AG08396 (cell line): ENCODE data around the gene TARDBP.
"Not testable (repeated sequence)": the region's sequence is repeated elsewhere in the genome, so short reads cannot be mapped to it uniquely, and the experiment has no call there.

ENCODE experiments used
- DNase-seq: peaks from one replicate; pipeline ENCODE4 v3.0.0; 2012; ENCODE audit warnings: low spot score, mixed read lengths

Gene TARDBP

DNA sequence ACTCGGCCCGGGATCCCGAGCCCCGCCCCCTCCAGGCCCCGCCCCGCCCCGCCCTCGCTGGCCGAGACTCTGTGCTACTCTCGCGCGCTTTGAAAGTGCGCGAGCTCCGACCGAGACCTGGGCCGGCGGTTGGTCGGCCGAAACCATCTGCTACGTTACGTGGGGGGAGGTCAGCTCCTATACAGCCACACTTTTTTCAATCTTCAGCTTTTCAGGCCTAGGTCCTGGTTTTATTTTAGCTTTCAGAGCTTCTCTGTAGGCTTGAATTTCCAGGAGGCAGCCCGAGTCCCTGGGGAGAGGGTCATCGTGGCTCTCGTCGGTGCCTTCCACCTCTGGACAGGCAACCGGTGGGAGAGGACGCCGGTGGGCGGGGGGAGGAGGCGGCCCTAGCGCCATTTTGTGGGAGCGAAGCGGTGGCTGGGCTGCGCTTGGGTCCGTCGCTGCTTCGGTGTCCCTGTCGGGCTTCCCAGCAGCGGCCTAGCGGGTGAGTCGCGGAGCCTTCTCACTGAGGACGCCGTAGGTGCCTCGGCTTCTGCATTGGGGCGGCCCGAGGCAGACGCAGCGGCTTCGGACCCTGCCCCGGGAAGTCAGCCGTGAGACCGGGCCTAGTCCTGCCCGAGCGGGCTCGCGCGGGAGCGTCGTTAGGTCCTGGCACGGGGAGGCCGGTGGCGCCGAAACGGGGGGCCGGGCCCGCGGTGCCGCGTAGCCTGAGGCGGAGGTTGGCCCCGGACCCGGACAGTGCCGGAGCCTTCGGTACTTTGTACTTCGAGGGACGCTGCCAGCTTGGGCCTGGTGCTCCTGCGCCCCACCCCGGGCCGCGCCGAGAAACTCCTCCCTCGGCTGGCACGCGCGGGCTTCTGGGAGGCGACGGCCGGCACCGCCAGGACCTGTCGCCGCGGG is at the start of gene TARDBP:
Gene TARDBP (plus strand): TSS at position 395 of the 900 bp plus-strand sequence. CDS start 1,074 bp downstream, outside the sequence.
- DNase-seq: peak; percentile 98

DNA sequence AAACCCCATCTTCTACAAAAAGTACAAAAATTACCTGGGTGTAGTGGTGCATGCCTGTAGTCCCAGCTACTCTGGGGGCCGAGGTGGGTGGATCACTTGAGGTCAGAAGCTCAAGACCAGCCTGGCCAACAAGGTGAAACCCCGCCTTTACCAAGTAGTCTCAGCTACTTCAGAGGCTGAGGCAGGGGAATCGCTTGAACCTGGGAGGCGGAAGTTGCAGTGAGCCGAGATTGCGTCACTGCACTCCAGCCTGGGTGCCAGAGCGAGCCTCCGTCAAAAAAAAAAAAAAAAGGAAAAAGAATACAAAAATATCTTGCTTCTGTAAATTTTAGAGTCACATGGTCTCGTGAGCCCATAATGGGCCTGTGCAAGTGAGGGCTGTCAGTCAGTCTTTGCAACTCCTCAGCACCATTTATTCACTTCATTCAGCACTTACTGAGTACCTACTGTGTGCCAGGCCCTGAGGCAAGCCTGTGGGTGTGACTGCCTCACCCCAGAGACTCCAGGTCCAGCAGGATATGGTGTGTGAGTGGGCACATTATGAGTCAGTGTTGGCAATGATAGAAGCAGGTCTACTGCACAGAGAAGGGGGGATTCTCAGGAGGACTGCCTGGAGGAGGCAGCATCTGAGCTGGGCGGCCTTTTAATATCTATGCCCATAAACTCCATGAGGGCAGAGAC is 46.8 kb upstream of the TARDBP start:
- no peak for DNase-seq

DNA sequence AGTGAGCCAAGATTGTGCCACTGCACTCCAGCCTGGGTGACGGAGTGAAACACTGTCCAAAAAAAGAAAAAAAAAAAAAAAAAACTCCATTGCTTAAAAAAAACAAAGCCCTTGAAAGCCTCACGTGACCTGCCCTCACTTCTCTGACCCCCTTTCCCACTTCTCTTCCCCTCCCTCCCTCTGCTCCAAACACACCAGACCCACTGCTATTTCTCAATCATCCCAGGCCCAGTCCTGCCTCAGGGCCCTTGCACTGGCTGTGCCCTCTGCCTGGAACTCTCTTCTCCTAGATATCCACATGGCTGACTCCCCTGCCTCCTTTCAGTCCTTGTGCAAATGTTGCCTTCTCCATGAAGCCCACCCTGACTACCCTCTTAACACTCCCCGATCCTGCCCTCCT is 45.4 kb upstream of the TARDBP start:
- no peak for DNase-seq

DNA sequence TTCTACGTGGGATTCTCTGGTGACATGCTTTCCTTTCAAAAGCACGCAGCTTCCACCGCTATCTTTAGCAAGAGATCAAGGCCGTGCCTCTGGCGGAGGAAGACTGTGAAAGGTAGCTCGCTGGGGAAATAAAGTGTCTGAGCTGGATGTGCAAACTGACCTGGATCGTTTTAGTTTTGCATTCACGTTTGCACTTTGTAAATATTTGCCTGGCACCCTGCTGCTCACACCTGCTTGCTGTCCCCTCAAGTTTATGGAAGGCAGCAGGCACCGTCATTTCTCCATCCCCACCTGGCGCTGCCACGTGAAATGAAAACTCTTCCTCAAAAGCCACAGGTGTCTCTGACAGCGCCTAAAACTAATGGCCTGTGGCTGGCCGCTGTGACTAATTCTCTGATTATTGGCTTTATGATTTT is 44.0 kb upstream of the TARDBP start:
- DNase-seq: no peak

DNA sequence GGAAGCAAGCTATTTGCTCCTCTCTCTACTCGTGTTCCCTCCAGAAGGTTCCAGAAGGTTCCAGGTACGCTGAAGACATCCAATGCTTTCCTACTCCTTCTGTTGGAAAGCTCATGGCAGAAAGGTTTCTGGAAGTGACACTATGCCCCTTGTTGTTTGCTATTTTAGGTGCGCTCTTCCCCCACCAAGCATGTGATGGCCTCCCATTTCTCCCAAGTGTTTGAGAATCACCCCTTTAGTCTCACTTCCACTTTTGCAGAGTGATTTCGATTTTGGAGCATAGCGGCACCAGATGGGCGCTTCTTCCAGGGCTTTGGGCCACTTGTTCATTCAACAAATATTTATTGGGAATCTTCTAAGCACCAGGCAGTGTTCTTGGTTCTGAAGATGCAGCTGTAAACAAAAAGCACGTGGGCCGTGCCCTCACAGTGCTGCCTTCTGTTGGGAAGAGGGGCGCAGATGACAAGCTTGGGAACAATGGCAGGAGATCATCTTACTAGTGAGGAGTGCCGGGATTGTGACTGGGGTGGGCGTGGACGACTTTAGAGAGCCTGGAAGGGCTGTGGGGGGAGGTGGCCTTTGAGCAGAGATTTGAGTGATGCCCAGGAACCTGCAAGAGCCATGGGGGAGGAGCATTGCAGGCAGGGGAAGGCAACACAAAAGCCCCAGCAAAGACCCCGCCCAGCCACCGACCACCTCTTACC is 43.0 kb upstream of the TARDBP start:
- DNase-seq: no peak

DNA sequence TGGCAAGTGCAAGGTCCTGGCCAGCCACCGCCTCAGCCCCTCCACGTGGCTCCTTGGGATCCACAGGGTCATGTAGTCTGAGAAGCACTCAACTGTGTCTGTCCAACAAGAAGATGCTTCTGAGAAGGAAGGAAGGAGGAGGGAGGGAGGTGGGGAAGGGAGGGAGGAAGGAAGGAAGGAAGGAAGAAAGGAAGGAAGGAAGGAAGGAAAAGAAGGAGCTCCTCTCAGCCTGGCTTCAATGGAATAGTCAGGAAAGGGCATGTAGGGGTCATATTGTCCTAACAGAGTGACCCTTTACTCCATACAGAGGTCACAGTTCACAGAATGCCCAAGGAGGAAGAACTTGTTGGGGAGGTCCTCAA is 42.5 kb upstream of the TARDBP start:
- DNase-seq: no peak

DNA sequence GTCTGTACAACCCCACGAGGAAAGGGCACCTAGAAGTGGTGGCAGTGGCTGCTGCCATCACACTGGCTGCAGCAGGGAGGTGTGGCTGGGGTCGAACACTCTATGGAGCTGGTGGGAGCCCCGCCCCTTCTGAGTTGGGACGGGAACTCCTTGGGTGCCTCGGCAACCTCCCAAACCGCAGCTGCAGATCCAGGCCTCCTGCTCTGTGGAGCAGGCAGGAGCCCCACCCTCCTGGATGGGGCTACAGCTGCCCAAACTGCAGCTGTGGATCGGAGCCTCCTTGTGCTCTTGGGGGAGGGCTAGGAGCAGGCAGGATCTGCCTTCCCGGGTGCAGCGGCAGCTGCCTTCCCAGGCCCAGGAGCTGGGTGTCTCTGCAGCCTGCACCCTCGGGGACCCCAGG is 38.9 kb upstream of the TARDBP start:
- DNase-seq: peak; percentile 56

DNA sequence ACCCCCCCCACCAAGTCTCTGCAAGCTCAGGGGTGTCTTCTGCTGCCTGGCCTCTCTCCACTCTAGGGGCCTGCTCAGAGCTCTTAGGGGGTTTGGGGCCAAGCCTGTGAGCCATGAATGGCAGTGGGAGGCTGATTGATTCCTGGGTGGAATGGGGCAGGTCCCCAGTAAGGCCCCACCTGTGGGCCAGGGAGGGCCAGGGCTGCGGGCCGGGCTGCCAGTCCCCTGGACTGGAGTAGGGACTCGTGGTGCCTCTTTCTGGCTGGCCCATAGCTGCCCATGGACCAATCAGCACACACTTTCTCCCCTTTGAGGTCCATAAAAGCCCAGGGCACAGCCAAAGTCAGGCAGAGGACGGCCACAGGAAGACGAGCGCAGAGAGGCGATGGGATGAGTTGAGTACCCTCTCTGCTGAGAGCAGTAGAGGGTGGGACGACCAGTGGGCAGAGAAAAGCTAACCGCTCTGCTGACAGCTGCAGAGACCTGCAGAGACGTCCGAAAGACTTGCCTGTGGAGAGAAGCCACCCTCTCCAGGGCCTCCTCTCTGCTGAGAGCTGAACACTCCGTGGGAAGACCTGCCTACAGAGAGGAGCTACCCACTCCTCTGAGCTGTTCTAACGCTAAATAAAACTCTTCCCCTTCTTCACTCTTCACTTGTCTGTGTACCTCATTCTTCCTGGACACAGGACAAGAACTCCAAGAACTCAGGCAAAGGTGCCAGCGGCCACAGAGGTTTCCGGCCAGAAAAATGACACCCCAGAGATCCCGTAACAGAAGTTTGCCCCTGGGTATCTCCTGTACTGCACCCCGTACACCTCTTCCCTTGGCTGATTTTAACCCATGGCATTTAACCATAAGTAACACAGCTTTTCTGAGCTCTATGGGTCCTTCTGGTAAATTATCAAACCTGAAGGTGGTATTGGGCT is 38.2 kb upstream of the TARDBP start:
- no peak for DNase-seq

DNA sequence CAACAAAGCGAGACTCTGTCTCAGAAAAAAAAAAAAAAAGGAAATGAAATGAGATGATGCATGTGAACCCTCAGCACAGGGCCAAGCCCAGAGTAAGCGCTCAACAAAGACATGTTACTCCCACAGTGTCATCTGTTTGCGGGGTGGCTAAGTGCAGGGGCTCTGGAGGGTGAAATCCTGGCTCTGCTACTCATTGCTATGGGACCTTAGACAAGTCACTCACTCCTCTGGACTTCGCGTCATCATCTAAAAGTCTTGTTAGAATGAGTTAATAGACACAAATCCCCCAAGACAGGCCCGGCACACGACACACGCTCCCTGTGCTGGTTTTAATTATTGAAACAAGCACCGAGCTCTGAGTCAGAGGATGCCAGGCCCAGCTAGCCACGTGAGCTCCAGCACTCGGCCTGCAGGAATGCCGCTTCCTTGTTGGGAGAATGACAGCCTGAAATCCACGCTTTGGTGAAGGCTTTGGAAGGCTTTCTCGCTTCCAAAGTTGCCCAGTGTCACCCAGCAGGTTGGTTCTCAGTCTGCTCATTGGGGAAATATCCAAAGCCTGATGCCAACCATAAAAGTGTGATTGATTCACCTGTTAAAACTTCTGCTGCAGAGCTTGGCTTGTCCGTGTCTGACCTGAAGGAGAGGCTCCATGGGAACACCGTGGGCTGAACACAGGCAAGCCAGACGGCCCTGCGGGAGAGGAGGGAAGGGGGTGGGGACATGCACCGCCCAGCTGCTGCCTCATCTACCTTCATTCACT is 36.7 kb upstream of the TARDBP start:
- peak; percentile 92 for DNase-seq

DNA sequence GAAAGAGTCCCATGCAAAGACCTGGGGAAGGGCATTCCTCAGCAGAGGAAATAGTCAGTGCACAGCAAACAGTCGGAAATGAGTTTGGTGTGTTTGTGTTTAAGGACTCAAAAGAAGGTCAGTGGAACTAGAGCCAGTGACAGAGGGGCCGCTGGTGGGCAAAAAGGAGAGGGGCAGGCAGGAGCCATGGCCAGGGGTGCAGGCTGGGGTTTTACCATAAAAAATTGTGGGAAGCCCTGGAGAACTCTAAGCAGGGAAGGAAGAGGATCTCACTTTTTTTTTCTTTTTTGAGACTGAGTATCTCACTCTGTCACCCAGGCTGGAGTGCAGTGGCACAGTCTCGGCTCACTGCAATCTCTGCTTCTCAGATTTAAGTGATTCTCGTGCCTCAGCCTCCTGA is 33.7 kb upstream of the TARDBP start:
- no peak for DNase-seq

DNA sequence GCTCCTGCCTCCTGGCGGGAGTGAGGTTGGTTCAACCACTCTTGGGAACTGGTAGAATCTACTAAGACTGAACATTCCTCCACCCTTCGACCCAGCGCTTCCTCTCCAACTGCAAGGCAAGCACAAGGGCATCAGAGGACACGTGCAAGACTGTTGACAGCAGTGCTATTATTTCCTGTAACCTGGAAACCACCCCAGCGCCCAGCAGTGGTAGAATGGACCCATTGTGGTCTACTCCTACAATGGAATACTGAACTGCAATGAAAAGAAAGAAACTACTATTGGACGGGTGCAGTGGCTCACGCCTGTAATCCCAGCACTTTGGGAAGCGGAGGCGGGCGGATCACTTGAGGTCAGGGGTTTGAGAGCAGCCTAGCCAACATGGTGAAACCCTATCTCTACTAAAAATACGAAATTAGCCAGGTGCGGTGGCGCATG is 33.0 kb upstream of the TARDBP start:
- no peak for DNase-seq

DNA sequence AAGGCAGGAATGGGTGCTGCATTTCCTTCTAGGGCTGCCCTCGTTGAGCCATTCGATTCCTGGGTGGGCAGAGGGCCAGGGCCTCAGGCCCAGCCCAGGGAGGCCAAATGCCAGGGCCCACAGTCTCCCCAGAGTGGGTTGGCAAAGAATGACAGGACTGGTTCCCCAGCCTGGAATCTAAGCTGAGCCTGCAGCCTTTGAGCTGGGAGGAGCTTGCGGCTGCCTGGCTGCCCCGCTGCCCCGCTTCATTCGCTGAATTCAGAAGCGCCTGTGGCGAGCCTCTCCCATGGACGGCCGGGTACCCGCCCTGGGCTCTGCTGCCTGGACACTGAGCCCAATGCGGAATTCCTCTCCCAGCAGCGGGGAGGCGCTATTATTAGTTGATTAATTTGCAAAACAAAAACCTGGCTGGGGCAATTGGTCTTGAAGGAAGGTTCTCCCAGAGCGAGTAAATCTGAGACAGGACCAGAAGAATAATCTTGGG is 32.3 kb upstream of the TARDBP start:
- peak; percentile 85 for DNase-seq

DNA sequence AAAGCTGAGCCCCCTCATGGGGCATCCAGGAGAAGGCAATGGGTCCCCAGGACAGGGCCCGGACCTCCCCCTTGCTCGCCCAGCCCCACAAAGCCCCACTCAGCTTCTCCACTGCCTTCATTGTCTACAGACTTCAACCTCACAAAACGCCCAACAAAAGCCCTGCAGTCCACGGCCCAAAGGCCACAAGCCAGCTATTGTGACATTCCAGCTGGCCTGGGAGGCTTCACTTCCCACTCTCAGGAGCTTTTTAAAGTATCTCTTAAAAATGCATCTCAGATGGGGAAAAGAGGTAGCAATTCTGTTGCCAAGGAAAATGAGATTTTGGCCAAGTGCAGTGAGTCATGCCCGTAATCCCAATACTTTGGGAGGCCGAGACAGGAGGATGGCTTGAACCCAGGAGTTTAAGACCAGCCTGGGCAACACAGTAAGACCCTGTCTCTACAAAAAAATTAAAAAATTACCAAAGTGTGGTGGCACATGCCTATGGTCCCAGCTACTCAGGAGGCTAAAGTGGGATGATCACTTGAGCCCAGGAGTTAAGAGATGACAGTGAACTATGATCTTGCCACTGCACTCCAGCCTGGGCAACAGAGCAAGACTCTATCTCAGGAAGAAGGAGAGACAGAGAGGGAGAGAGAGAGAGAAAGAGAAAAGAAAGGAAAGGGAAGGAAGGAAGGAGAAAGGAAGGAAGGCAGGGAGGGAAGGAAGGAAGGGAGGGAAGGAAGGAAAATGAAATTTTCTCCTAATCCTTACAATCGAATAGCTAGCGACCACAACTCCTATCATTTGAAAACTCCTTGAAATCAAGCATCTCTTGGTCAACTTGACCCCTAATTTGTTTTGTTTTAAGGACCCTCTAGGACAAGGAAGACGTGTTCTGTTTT is 31.4 kb upstream of the TARDBP start:
- DNase-seq: no peak

DNA sequence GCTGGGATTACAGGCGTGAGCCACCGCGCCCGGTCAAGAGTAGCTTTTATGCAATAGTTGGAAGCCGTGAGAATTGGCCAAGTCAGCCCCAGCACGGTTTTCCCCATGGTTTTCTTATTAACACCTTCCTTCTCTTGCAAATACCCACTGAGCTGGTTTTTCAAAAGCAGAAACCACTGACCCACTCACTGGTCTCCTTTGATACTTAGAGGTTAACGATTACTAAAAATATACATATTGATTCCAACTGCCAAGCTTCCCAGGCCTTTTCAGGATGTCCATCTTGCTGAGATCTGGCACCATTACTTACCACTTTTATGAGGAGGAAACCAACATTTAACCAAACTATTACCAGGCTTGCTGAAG is 25.9 kb upstream of the TARDBP start:
- DNase-seq: no peak

DNA sequence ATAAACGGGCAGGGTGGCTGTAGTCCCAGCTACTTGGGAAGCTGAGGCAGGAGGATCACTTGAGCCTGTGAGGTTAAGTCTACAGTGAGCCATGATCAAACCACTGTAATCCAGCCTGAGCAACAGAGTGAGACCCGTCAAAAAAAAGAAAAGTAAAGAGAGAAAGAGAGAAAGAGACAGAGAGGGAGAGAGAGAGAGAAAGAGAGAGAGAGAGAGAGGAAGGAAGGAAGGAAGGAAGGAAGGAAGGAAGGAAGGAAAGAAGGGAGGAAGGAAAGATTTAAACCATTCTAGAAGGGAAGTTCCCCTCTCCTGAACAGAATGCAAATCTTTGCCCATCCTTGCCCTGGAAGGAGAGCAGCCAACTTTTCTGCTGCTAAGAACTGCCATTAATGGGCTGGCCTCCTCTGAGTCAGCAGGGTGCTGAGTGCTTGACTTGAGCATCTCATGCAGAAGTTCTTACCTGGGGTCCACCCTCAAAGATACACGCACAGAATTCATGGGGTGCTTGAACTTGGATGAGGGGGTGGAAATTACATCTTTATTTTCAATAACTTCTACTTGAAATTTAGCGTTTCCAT is 24.5 kb upstream of the TARDBP start:
- DNase-seq: no peak

DNA sequence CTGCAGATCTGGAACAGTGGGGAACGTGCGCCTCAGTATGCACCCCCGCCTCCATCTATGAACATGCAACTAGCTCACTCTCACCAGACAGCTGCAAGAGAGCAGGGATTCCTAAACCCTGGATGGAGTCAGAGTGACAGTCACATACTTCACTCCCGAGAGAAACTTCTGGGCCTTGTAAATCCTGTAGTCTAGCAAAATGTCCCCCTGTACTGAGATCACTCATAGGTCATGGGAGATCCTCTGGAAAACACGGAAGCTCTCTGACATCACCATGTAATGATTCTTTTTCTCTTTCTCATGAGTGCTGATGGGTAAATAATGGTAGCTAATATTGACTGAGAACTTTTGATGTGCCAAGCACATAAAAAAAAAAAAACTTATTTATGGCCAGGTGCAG is 23.4 kb upstream of the TARDBP start:
- no peak for DNase-seq

DNA sequence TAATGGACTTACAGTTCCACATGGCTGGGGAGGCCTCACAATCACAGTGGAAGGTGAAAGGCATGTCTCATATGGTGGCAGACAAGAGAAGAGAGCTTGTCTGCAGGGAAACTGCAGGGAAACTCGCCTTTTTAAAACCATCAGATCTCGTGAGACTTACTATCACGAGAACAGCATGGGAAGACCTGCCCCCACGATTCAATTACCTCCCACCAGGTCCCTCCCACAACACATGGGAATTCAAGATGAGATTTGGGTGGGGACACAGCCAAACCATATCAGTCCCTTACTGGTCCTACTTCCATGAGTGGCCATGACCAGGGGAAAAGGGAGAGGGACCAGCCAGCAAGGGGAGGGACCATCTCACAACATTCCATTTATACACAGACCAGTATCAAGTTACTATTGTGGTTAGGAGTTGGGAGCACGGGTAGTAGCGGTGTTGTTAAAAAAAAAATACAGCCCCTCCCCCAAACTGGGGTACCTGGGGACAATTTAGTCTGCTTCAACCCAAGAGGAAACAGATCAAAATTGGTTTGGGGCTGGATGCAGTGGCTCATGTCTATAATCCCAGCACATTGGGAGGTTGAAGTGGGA is 22.4 kb upstream of the TARDBP start:
- DNase-seq: not testable (repeated sequence)

DNA sequence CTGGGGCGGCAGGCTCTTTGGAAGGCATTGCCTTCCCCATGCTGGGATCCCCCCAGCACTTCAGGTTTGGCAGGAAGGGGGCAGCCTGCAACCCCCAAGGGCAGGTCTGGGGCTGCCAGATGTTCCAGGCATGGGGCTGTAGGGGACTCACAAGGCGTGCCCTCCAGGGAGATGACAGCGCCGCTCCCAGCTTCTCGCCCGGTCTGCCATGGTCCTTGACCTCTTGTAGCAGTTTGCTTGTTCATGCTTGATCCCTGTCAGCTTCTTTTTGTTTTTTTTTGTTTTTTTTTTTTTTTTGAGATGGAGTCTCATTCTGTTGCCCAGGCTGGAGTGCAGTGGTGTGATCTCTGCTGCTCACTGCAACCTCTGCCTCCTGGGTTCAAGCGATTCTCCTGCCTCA is 21.6 kb upstream of the TARDBP start:
- no peak for DNase-seq

DNA sequence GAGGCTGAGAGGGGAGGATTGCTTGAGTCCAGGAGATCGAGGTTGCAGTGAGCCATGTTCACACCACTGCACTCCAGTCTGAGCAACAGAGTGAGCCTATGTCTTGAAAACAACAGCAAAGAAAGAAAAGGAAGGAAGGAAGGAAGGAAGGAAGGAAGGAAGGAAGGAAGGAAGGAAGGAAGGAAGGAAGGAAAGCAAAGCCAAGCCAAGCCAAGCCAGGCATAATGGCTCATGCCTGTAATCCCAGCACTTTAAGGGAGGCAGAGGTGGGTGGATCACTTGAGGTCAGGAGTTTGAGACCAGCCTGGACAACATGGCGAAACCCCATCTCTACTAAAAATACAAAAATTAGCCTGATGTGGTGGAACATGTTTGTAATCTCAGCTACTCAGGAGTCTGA is 20.4 kb upstream of the TARDBP start:
- DNase-seq: not testable (repeated sequence)
